ENCODE data around the gene ITPRID1.

DNA sequence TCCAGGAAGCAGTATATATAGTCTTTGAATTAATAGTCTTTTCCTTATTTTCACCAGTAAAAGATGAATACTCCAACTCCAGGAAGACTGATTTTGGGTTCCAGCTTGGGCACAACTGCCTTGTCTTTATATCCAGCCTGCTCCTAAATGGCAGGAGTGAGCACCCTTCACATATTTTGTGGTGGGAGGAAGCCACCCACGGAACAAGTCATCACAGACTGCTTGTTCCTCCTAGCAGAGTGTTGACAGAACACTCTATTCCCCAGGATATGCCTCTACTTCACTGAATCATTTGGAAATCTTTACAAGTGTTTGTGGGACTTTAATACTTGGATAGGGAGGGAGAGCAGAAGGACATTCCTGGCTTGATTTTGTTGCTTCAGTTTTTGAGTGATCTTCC, 31.7 kb downstream of the ITPRID1 start:
- TF ChIP-seq, protein P1, sequence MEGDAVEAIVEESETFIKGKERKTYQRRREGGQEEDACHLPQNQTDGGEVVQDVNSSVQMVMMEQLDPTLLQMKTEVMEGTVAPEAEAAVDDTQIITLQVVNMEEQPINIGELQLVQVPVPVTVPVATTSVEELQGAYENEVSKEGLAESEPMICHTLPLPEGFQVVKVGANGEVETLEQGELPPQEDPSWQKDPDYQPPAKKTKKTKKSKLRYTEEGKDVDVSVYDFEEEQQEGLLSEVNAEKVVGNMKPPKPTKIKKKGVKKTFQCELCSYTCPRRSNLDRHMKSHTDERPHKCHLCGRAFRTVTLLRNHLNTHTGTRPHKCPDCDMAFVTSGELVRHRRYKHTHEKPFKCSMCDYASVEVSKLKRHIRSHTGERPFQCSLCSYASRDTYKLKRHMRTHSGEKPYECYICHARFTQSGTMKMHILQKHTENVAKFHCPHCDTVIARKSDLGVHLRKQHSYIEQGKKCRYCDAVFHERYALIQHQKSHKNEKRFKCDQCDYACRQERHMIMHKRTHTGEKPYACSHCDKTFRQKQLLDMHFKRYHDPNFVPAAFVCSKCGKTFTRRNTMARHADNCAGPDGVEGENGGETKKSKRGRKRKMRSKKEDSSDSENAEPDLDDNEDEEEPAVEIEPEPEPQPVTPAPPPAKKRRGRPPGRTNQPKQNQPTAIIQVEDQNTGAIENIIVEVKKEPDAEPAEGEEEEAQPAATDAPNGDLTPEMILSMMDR (conservative IDR thresholded peaks at IDR 0.05; ENCODE audit: low read depth, low read length): no peak
- TF ChIP-seq EZH2 (IDR thresholded peaks at IDR 0.05; ENCODE audit: borderline replicate concordance, low read depth, low read length, poor library complexity, severe bottlenecking): no peak

All from A673 (cell line).